GM21390 (cell line): ENCODE data around the gene C1QTNF8.
"Not testable (repeated sequence)": the region's sequence is repeated elsewhere in the genome, so short reads cannot be mapped to it uniquely, and the experiment has no call there.

Experiments
- ATAC-seq: cut with Tn5 transposase; IDR thresholded peaks from one replicate; pipeline ENCODE4 v1.9.1; 2021; ENCODE audit not compliant: unreplicated experiment

The C1QTNF8 gene

GRCh38 chr16:1094601-1095449 lies 1.2 kb downstream of the C1QTNF8 start:
- ATAC-seq: no peak

GRCh38 chr16:1094124-1094479 lies 1.9 kb downstream of the C1QTNF8 start:
- ATAC-seq: no peak

GRCh38 chr16:1093284-1094123 lies 2.5 kb downstream of the C1QTNF8 start:
- ATAC-seq: no peak

GRCh38 chr16:1092685-1093283 lies 3.3 kb downstream of the C1QTNF8 start:
- ATAC-seq: not testable (repeated sequence)

GRCh38 chr16:1091992-1092552 lies 4.0 kb downstream of the C1QTNF8 start:
- ATAC-seq: no peak

GRCh38 chr16:1090620-1091587 lies 5.1 kb downstream of the C1QTNF8 start:
- ATAC-seq: no peak

- no peak for ATAC-seq
Observed at GRCh38 chr16:1089822-1090619, 6.0 kb downstream of the C1QTNF8 start.

- ATAC-seq: no peak
Observed at GRCh38 chr16:1089439-1089821, 6.6 kb downstream of the C1QTNF8 start.

GRCh38 chr16:1088295-1089170 lies 7.5 kb downstream of the C1QTNF8 start:
- no peak for ATAC-seq

- not testable (repeated sequence) for ATAC-seq
Observed at GRCh38 chr16:1086443-1086842, 9.6 kb downstream of the C1QTNF8 start.

- ATAC-seq: no peak
Observed at GRCh38 chr16:1084971-1085370, 11.1 kb downstream of the C1QTNF8 start.

GRCh38 chr16:1082952-1083675 lies 12.9 kb downstream of the C1QTNF8 start:
- ATAC-seq: no peak

- no peak for ATAC-seq
Observed at GRCh38 chr16:1082266-1082951, 13.6 kb downstream of the C1QTNF8 start.

- ATAC-seq: no peak
Observed at GRCh38 chr16:1081734-1082265, 14.2 kb downstream of the C1QTNF8 start.

- ATAC-seq: no peak
Observed at GRCh38 chr16:1080801-1081733, 15.0 kb downstream of the C1QTNF8 start.
